PFSK-1 (cell line): ENCODE results near the gene UBL4A.

Experiments used
- FOXP2 ChIP-seq: optimal IDR thresholded peaks from 2 replicates; pipeline ENCODE3; 2011; ENCODE audit warnings: borderline replicate concordance, control low read depth, inconsistent platforms; ENCODE audit not compliant: insufficient read depth; ENCODE audit errors: extremely low read length, extremely low read depth
- POLR2AphosphoS5 ChIP-seq: IDR thresholded peaks from 2 replicates; pipeline ENCODE4 v1.6.1; 2012; ENCODE audit warnings: low read depth, mild to moderate bottlenecking, control low read depth, low read length, moderate library complexity
- REST ChIP-seq, 2 experiments: IDR thresholded peaks; 2 replicates each; pipeline versions ENCODE4 v1.6.1 to v1.8.0; 2011 to 2012; ENCODE audit warnings: low read depth in 2 of 2, low read length in 2 of 2, control low read depth in 1 of 2, inconsistent platforms in 1 of 2, mild to moderate bottlenecking in 1 of 2, moderate library complexity in 1 of 2; ENCODE audit not compliant: insufficient read depth in 1 of 2
- SIN3A ChIP-seq: IDR thresholded peaks from 2 replicates; pipeline ENCODE4 v1.6.1; 2012; ENCODE audit warnings: mild to moderate bottlenecking, low read length, moderate library complexity, borderline replicate concordance; ENCODE audit not compliant: insufficient read depth
- TAF1 ChIP-seq: IDR thresholded peaks from 2 replicates; pipeline ENCODE4 v1.6.1; 2012; ENCODE audit warnings: low read length, control low read depth, borderline replicate concordance; ENCODE audit not compliant: insufficient read depth

The UBL4A gene

DNA sequence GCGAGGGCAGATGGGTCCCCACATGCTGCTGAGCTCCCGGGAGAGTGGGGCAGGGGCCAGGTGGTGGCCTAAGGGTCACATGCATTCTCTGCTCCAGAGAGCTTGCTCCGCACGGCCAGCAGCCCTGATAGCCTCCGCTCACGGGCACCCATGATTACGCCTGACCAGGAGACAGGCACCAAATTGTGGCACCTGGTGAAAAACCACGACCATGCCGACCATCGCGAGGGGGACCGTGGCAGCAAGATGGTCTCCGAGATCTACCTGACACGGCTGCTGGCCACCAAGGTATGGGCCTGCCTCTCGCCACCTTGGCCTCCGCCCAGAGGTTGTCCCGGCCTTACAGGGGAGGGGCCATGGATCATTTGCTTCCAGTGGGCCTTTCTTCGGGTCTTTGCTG lies 16.5 kb downstream of the UBL4A start:
- TF ChIP-seq SIN3A: no peak
- no peak for TF ChIP-seq REST (IDR thresholded peaks at IDR 0.05; ENCODE audit: insufficient read depth in 1 of 2, low read depth in 2 of 2, low read length in 2 of 2)
- no peak for TF ChIP-seq FOXP2
- TF ChIP-seq TAF1: no peak
- no peak for TF ChIP-seq POLR2AphosphoS5

DNA sequence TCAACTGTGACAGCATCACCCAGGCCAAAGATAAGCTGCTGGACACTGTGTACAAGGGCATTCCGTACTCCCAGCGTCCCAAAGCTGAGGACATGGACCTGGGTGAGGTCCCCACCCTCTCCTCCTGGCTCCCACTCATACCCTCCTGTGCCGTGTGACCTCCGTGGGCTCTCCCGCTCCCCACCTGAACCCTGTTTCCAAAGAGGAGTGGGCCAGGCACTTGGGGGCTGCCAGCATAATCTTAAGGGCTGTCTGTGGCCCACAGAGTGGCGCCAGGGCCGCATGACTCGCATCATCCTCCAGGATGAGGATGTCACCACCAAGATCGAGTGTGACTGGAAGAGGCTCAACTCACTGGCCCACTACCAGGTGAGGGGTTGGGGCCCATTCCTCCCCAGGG lies 17.3 kb downstream of the UBL4A start:
- TF ChIP-seq FOXP2 (no peak), SIN3A (no peak), POLR2AphosphoS5 (no peak), REST (IDR thresholded peaks at IDR 0.05; ENCODE audit: insufficient read depth in 1 of 2, low read depth in 2 of 2, low read length in 2 of 2) (no peak), TAF1 (no peak)

GRCh38 chrX:154468217-154468616 lies 18.2 kb downstream of the UBL4A start:
- no peak for TF ChIP-seq SIN3A
- TF ChIP-seq REST (IDR thresholded peaks at IDR 0.05; ENCODE audit: insufficient read depth in 1 of 2, low read depth in 2 of 2, low read length in 2 of 2): no peak
- TF ChIP-seq POLR2AphosphoS5: no peak
- TF ChIP-seq TAF1: no peak
- TF ChIP-seq FOXP2: no peak

DNA sequence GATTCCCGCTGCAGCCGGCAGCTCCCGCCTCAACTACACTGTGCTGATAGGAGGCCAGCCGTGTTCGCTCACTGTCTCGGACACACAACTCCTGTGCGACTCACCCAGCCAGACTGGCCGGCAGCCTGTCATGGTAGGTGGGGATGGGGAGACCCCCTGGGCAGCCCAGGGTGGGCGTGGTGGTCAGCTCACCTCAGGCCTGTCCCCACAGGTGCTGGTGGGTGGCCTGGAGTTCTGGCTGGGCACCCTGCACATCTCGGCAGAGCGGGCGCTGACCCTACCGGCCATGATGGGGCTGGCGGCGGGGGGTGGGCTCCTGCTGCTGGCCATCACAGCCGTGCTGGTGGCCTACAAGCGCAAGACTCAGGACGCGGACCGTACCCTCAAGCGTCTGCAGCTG lies 18.9 kb downstream of the UBL4A start:
- TF ChIP-seq SIN3A (no peak), TAF1 (no peak), FOXP2 (no peak), POLR2AphosphoS5 (no peak)

DNA sequence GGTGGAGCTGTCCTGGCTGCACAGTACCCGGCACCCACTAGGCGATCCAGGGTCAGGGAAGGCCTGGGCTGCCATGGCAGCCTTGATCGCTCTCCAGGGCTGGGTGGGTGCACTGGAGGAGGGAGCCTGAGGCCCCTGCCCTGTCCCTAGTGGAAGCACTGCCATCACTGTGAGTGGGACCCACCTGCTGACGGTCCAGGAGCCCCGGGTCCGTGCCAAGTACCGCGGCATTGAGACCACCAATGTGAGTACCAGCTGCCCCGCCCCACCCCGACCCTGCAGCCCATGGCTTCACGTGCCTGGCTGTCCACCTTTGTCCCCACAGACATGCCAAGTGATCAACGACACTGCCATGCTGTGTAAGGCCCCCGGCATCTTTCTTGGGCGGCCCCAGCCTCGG lies 19.5 kb downstream of the UBL4A start:
- TF ChIP-seq POLR2AphosphoS5: no peak
- no peak for TF ChIP-seq SIN3A
- TF ChIP-seq TAF1: no peak
- no peak for TF ChIP-seq FOXP2
- no peak for TF ChIP-seq REST (IDR thresholded peaks at IDR 0.05; ENCODE audit: insufficient read depth in 1 of 2, low read depth in 2 of 2, low read length in 2 of 2)
